ENCODE results near the gene MACROD1.
A peak's percentile ranks its signal among the peaks of the same experiment; 100 is the strongest.

The MACROD1 gene

DNA sequence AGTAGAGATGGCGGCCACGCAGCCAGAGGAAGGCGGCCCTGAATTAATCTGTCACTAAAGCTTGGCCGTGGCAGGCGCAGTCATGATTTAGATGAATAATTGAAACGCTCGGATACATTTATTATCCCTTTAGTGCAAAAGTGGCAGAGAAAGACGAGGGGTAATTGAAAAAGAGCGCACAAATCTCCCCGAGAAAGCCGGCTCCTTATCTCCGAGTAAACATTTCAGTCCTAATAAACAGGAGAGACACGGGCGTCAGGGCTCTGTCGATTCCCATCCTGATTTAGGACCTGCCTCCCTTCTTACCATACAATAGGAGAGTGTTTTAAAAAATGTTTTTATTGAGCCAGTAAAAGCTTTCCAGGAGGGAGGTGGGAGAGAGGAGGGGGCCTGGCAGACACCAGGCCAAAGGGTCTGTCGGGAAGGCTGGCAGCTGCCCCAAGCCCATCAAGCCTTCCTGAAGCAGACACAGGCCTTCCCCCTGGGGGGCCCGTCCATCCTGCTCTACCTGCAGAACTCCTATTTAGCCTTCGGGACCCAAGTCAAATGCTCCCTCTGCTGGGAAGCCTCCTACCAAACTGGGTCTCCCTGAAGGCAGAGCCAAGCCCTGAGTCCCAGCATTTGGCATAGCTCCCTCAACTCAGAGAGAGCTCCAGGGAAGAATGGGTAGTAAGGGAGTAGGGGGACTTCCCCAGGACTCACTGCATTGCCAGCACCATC is 156.8 kb downstream of the MACROD1 start:
- DNase-seq = no peak

- DNase-seq = no peak
Observed at GRCh38 chr11:64008283-64008913, 157.5 kb downstream of the MACROD1 start.

GRCh38 chr11:64007629-64008282 is 158.2 kb downstream of the MACROD1 start:
- no peak for DNase-seq

GRCh38 chr11:64007160-64007628 is 158.7 kb downstream of the MACROD1 start:
- no peak for DNase-seq

- DNase-seq = no peak
Observed at GRCh38 chr11:64006398-64006797, 159.5 kb downstream of the MACROD1 start.

DNA sequence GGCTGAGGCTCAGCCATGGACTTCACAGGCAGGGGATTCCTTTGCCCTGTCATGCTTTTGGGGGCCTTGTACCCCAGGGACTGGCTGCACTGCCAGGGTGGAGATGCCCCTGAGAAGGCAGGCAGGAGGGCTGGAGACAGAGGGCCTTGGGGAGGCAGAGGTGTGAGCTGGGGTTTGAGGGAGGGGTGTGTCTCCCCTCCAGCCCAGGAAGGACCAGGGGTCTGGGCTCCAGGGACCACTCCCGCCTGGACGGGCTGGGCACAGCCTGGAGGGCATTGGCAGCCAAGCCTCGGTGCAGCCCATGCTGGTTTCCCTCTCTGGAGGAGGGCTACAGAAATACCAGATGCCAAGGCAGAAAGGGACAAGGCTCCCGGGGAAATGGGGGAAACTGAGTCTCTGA is 160.2 kb downstream of the MACROD1 start:
- DNase-seq = no peak

DNA sequence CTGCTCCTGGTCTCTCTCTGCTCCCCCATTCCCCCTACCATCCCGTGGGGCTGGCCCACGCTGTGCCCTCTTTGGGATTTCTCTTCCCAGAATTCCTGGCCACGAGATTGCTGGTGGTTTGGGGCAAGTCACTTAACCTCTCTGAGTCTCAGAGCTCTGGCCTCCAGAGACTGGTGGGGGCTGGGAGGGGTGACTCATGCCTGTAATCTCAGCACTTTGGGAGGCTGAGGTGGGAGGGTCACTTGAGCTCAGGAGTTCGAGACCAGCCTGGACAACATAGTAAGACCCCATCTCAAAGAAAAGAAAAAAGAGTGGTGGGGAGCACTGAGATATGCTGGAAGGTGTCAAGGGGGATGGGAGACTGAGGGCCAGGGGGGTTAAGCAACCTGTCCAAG is 161.3 kb downstream of the MACROD1 start:
- no peak for DNase-seq

- DNase-seq = no peak
Observed at GRCh38 chr11:64003807-64004589, 161.9 kb downstream of the MACROD1 start.

- DNase-seq = no peak
Observed at GRCh38 chr11:64001484-64002420, 164.2 kb downstream of the MACROD1 start.

DNA sequence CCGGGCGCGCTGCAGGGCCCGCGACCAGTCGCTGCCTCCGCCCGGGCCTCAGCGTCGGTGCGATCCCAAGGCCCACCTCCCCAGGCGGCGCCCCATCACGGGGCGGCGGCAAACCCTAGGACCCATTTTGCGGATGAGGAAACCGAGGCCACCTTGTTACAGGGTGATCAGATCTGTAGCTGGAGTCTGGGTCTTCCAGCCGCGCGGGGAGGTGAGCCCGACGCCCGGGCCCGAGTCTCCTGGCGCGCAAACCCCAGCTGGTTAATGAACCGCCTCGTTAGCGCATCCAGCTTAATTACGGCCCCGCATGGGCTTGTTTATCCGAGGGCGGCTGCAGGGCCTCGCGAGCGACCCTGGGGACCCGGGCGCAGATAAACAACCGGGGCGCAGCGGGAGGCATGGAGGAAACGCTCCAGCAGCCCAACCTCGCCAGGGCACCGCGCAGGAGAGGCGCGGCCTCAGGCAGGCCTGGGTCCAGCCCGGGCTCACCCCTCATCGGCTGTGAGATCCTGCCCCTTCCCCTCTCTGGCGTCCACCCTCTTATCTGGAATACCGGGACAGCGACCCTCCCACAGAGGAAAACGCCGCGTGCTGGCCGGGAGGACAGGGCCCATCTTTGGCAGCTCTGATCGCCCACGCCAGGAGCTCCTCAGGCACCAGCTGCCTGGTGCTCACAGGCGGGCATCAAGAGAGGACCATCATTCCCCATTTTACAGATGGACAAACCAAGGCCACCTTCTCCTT is 165.0 kb downstream of the MACROD1 start:
- no peak for DNase-seq

DNA sequence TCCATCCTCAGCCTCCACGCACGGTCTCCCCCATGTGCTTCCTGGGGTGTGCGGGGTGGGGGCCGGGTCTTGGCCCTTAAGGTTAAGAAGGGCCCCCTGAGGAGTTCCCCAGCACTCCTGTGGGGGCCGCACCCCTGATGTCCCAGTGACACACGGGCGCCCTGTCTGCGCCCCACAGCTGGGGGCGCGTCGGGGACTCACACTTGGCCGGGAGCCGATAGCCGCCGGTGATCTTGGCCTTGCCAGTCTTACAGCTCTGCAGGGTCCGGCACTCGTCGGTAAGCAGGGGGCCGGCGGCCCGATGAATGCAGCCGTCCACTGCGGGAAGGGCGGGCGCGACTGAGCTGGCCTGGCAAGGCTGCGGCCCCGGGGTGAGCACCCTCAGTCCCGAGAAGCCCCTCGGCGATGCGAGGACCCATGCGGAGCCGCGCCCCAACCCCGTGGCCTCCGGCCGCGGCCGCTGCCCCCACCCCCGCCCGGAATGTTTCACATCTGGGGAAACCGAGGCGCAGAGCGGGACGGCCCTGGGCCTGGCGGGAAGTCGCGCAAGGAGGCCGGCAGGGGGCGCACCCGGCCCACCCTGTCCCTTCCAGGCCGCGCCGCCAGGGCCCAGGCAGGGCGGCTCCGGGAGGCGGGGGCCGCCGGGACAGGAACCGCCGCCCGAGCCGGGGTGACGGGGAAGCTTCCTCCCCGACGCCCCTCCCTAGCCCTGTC is 165.7 kb downstream of the MACROD1 start:
- peak; percentile 70 for DNase-seq

DNA sequence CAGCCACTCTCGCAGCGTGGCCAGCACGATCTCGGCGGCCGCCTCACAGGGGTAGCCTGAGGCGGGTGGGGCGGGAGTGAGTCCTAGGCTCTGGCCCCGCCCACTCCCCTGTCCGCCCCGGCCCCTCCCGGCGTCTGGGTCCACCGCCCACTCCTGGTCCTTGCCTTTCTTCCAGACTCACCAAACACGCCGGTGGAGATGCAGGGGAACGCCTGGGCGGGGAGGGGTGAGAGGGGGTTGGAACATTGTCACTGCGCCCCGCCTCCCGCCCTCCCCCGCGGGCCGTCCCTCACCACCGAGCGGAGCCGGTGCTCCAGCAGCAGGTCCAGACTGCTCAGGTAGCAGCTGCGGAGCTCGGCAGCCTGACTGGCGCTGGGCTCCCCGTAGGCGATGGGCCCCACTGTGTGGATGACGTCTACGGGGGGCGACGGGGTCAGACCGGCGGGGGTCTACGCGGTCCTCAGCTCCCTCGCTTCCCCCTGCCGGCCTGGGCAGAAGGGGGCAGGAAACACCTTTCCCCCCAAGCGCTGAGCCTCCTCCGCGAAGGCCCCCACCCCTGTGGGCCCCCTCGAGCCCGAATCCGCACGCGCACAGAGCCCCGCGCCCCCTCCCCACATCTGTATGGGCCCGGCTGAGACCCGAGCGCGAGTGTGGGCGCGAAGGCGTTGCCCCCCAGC is 166.4 kb downstream of the MACROD1 start:
- peak; percentile 55 for DNase-seq

- DNase-seq = no peak
Observed at GRCh38 chr11:63998558-63999348, 167.2 kb downstream of the MACROD1 start.

GRCh38 chr11:63997801-63998337 is 168.0 kb downstream of the MACROD1 start:
- DNase-seq = no peak

DNA sequence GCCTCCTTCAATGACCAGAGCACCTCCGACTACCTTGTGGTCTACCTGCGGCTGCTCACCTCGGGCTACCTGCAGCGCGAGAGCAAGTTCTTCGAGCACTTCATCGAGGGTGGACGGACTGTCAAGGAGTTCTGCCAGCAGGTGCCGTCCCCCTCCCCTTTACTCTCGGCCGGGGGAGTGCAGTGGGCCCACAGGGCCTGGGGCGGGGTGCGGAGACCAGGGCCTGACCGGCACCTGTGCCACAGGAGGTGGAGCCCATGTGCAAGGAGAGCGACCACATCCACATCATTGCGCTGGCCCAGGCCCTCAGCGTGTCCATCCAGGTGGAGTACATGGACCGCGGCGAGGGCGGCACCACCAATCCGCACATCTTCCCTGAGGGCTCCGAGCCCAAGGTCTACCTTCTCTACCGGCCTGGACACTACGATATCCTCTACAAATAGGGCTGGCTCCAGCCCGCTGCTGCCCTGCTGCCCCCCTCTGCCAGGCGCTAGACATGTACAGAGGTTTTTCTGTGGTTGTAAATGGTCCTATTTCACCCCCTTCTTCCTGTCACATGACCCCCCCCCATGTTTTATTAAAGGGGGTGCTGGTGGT is 168.7 kb downstream of the MACROD1 start:
- DNase-seq = no peak

- no peak for DNase-seq
Observed at GRCh38 chr11:63996512-63996911, 169.4 kb downstream of the MACROD1 start.

GRCh38 chr11:63993993-63994392 is 171.9 kb downstream of the MACROD1 start:
- no peak for DNase-seq

DNA sequence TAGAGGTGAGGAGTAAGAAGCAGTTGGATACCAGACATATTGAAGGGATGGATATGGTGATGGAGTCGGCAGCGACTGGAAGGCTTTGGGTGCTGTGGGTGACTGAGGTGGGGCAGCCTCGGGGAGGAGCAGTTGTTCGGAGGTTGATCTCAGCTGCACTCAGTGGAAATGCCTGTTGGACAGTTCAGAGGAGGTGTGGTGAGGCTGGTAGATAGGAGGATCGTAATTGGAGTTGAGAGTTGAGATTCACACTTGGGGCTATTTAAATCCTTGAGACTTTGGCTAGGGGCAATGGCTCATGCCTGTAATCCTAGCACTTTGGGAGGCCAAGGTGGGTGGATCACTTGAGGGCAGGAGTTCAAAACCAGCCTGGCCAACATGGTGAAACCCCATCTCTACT is 172.8 kb downstream of the MACROD1 start:
- no peak for DNase-seq

Measured in T-helper 9 cell (primary cell).